DMS79 (cell line): ENCODE data around the gene INPP5A.
A peak's percentile ranks its signal among the peaks of the same experiment; 100 is the strongest.
"Not testable (repeated sequence)": the region's sequence is repeated elsewhere in the genome, so short reads cannot be mapped to it uniquely, and the experiment has no call there.

Source experiments
- DNase-seq: peaks from one replicate; lab custom pipeline; 2025; lab: John Stamatoyannopoulos, UW

The INPP5A gene

DNA sequence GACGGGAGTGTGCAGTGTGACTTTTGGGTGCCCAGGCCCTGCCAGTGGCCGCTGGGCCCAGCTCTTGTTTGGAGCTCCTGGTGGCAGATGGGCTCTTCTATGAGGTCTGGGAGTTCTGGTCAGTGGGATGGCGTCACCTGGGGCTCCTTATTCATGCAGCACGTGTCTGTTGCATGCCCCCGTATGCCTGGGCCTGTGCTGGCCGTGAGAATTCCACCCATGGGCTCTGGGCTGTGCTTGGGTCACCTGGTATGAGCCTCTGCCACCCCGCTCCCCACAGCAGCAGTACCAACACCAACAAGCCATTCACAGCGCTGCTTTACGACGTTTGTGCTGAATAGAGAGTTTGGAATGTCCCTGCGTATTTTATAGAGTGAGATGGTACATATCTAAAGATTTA, 27.1 kb downstream of the INPP5A start:
- DNase-seq = no peak

DNA sequence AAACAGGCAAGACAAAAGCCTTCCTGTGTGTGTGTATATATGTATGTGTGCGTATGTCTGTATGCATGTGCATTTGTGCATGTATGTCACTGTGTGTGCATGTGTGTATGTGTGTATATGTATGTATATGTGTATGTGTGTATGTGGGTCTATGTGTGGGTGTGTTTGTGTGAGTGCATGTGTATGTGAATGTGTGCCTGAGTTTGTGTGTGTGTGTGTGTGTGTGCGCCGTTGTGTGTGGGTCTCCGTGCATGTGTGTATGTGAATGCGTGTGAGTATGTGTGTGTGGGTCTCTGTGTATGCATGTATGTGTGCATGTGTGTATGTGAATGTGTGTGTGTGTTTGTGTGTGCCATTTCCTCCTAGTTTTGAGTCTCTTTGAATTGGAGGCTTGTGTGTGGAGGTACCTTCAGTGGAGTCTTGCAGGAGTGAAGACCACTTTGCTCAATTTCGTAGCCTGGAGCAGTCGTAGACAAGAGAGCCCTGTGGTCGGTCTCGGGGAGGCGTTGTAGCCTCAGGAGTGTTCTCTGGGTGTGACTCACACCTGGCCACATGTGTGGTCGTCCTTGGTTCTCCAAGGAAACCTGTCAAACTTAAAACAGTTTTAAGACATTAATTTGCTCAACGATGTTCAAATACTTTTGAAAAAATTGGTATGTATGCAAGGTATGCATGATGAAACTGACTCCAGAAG, 28.1 kb downstream of the INPP5A start:
- no peak for DNase-seq

DNA sequence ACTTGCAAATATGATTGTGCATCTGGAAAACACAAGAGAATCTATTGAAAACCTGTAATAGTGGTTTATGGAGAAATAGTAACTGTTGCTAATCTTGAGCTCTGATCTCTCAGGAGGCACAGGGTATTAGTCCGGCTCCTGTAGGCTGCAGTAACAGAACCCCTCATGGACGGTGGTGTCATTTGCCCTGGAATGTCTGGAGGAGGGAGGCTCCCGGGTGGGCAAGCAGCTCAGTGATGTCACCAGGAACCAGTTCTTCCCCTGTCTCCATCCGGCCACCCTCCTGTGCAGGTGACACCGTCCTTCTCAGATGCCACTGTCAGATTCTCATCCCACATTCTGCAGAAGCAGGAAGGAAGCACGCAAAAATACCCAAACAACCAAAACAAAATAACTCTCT, 29.3 kb downstream of the INPP5A start:
- DNase-seq = no peak

DNA sequence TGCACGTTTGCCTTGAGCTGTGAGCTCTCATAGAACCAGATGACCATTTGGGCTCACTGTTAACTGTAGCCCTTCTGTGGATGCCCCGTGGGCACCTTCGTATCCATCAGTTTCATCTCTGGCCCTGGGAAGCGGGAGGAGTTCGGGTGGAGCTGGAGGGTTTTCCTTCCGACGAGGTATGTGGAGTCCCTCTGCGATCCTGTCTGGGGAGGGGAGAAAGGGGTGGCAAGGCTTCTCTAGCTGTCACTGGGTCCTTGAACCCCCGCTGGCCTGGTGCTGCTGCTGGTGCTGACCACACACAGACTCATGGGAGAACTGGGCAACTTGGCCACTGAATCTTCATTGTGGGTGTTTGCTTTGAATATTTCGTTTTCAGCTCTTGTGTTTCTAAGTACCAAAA, 32.7 kb downstream of the INPP5A start:
- DNase-seq = no peak

DNA sequence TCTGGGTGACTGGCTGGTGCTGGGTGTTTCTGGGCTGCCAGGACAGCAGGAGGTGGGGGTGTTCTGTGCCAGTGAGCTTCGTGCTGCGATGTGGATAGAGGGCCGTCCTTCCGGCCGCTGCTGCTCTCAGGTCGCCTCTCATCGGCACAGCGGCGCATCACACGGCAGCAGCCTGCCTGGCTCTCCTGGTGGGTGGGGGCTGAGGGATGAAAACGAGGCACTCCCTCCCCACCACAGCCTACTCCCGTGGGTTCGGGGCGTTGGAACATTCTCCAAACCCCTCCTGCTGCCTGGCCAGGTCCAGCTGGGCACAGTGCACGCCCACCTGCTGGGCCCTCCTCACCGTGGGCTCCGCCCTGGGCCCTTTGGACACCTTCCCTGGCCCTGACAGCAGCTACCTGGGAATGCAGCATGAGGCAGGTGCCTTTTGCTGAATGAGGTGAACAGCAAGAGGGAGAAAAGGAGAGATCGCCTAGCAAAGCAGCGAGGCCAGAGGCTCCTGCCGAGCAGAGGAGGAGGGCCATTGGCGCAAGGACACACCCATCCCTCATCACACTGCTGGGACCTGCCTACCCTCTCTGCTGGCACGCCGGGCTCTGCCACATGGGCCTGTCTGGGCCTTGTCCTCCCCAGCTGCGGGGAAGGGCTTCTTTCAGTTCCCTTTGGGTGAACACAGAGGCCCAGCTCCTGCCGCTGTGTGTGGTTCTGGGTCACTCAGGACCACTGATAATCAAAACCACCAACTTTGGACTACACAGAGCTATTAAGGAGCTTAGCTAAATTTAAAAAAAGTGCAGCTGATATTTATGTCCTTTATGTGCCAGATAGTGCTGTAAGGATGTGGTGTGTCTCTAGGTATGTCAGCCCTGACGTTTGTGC, 33.4 kb downstream of the INPP5A start:
- peak; percentile 11 for DNase-seq

DNA sequence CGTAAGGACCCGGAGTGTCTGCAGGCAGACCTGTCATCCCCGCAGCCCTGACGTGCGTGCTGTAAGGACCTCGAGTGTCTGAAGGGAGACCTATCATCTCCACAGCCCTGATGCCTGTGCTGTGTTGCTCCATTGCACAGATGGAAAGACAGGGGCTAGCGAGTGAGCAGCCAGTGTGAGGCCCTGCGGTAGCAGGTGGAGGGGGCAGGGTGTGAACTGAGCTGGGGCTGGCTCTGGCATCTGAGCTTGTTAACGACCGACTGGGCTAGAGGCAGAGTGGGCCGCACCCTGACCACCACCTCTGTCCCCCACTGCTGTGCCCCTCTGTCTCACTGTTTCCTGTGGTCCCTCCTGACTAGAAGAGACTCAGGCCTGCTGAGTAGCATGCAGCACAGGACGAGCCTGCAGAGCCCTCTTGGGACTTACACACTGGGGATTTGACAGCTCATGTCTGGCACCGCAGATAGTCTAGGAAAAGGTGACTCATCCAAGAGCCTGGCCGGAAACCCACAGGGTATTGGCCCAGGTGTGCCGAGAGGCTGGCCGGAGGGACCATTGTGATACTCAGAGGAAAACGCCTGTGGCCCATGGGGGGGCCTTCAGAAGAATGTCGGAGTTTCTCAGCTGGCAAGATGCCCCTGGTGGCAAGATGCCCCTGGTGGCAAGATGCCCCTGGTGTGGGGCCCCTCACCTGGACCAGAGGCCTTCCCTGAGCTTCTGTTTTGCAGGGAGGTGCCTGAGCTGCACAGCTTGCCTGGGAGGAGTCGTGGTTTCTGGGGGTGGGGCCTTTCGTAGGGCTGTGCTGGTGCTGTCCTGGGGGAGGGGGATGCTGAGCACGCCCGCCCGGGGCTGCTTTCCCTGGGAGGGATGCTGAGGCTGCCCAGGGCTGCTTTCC, 34.3 kb downstream of the INPP5A start:
- peak; percentile 1 for DNase-seq

DNA sequence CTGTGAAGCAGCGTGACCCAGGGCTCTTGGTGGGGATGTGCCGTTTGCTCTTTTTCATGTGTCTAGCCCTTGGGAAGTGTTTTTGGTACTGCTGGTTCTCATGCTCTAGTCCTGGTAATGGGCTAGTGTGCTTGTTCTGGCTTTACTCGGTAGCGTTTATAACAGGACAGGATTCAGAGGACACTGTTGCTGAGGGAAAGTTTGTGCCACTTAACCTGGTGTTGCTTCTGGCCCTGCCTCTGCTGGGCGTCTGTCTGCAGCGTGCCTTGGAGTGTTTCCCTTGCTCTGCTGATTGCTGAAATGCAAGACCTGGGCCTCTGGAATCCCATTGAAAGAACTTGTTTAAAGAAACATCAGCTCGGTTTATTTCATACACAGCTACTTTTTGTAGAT, 35.0 kb downstream of the INPP5A start:
- DNase-seq = no peak

DNA sequence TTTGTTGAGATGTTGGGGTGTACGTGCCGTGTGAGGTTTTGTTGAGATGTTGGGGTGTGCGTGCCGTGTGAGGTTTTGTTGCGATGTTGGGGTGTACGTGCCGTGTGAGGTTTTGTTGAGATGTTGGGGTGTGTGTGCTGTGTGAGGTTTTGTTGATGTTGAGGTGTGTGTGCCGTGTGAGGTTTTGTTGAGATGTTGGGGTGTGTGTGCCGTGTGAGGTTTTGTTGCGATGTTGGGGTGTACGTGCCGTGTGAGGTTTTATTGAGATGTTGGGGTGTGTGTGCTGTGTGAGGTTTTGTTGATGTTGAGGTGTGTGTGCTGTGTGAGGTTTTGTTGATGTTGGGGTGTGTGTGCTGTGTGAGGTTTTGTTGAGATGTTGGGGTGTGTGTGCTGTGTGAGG, 35.4 kb downstream of the INPP5A start:
- not testable (repeated sequence) for DNase-seq

DNA sequence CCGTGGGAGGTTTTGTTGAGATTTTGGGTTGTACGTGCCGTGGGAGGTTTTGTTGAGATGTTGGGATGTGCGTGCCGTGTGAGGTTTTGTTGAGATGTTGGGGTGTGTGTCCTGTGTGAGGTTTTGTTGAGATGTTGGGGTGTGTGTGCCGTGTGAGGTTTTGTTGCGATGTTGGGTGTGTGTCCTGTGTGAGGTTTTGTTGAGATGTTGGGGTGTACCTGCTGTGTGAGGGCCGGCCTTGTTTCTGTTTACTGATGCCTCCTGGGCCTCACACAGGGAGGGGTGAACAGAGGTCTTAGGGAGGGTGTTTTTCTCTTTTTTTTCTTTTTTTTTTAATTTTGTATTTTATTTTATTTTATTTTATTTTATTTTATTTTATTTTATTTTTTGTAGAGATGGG, 36.7 kb downstream of the INPP5A start:
- no peak for DNase-seq

DNA sequence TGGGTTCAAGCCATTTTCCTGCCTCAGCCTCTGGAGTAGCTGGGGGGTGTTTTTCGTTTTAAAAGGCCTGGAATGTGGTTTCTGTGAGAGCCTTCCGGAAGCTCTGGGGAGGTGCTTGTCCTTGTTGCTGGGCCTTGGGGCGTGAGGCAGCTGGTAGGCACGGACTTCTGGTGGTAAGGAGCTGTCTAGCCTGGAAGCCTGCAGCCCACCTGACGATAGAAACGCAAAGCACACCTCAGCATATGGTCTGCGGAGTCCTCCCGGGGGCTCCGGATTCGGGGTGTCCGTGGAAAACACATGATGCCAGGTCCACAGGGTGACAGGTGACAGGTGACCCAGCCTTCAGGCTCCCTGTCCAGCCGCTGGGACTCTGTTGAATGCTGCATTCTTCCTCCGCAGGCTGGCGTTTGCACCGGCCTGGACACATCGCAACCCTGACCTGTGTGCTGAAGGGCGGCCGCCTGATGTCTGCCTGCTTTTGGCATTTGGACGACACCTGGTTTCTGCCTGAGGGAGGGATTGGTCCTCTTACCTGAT, 37.3 kb downstream of the INPP5A start:
- peak; percentile 2 for DNase-seq

DNA sequence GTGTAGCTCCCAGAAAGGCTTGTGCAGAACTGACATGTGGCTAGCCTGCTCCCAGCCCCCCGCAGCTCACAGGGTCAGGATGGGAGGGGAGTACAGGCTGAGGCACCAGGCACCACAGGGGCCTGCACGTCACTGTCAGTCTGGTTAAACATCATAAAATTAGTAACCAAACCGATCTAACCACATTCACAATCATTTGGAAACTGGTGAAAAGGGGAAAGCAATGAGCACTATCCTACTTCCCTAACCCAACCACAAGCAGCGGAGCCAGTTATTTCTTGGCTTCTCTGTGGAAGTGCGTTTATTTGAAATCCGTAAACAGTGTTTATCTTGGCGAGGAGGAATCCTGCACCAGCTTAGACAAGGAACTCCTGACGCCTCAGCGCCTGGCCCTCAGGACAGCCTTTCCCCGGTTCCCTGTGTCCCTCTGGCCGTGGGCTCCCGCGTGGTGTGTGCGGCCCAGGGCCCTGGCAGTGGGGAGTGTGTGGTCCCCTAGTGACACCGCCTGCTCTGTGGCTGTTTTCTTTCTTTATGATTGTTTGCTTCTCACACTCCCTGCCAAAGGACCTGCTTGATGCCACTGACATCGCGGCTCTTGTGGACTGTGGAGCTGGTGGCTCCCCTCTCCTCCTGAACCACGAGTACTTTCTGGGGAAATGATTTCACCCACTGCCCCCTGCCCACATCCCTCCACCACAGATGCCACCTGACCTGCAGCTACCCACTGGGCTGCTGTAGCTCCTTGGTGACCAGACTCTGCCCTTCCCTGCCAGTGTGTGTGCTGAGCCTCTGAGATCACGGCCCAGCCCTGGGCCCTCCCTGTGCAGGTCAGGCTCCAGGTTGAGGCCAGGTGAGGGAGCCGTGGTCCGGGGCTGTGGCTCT, 38.0 kb downstream of the INPP5A start:
- peak; percentile 39 for DNase-seq

DNA sequence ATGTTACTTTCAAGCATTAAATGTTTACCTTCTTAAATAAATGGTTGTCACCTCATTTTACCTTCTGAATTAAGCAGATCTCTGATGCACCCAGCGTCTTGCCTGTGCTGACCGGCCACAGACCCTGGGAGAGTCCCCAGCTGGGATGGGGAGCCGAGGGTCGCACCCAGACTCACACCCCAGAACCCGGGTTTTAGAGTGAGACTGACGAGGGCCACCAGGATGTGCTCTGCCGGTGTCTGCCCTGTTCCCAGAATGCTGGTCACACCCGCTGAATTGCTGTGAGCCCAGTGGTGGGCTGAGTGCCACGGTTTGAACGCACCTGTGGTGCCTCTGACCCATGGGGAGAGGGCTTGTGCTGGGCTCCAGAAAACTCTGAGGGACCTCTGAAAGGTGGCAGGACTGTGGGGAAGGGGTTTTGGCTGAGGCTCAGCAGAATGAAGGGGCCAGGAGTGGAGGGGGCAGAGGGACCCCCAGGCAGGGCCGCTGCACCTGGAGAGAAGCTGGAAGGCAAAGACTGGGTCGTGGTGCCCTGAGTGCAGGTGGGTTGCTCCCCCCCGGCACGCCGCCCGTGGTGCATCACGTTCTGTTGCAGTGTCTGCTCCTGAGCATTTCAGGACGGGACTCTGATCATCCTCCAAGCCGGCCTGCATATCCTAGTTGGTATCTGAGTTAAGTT, 39.2 kb downstream of the INPP5A start:
- no peak for DNase-seq

DNA sequence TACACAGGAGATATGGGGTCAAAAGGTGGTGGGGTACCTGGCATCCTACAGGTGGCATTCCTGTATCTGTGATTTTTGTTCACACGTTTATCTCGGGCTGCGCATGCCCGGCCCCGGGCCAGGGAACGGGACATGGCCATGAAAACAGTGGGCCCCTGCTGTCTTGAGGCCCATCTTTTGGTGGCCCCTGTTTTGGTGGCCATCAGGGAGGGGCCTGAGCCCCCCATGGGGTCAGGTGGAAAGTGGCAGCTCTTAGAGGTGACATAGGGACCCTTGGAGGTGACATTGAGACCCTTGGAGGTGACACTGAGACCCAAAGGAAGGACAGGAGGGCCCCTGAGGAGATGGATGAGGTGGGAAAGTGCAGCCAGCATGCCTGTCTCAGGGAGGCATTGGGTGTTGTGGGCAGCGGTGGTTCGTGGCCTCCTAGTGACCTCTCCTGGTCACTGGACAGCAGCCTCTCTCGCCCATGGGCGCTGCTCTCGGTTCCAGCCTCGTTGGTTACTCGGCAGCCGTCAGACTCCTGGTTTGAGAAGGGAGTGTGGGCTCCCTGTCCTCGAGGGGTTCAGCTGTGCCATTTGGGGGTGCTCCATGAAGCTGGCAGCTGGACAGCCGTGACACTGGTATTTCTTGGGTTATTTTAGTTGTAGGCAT, 39.9 kb downstream of the INPP5A start:
- DNase-seq = no peak

DNA sequence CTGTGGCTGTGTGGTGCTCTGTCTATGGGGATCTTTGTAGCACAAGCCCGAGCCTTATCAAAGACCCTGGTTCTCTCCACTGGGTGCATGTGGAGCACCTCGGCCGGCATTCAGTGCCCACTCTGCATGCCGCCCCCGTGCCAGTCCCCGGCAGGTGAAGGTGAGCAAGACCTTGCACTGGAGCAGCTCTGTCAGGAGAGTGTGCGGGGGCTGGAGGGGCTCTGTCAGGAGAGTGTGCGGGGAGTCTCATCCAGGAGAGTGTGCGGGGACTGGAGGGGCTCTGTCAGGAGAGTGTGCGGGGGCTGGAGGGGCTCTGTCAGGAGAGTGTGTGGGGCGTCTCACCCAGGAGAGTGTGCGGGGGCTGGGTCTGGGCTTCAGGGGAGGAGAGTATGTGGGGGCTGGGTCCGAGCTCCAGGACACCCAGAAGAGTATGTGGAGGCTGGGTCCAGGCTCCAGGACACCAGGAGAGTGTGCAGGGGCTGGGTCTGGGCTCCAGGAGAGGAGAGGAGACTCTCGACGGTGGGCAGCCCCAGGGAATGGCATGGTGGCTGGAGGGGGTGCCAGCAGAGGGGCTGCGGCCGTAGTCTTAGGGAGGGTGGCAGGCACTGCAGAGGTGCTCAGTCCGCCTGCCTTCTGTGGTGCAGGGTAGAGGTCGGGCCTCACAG, 40.8 kb downstream of the INPP5A start:
- DNase-seq = no peak

DNA sequence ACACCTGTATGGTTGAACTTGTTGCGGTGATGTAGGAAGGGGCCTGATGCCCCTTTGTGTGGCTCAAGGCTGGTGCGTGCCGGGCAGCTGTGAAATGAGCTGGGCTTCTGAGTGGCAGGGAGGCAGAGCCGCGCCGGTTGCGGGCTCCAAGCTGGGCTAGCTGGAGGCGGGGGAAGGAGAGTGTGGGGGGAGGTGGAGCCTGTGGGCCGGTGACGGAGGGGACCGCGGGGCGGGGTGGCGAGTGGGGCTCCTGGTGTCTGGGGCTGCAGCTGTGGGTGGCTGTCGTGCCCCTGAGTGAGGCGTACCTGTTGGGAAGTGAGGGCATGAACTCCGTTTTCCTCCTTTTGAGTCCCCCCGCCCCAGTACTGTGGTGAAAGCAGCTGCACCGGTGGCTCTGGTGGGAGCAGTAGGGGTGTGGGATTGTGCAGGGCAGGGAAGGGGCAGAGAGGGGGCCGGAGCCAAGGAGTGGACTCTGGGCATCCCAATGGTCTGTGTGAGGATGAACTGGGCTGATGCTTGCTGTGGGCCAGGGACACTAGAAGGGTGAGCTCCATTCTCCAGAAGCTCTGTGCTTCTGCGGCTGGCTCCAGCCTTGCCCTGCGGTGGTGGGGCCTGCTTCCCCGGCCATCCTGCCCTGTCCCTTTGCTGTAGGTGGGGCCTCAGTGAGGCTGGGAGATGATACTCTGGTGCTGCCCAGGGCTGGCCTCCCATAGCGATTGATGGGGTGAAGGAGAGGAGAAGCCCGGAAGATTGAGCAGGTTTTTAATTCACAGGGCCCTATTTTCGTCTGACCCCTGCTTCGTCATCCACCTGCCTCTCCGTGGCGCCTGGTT, 41.7 kb downstream of the INPP5A start:
- no peak for DNase-seq

DNA sequence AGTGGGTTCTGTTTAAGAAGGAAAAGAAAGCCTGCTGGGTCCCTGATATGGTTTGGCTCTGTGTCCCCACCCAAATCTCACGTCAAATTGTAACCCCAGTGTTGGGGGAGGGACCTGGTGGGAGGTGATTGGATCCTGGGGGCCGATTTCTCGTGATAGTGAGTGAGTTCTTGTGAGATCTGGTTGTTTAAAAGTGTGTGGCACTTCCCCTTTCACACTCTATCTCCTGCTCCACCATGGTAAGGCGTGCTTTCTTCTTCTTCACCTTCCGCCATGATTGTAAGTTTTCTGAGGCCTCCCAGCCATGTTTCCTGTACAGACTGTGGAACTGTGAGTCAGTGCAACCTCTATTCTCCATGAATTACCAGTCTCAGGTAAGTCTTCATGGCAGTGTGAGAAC, 42.6 kb downstream of the INPP5A start:
- DNase-seq = no peak

DNA sequence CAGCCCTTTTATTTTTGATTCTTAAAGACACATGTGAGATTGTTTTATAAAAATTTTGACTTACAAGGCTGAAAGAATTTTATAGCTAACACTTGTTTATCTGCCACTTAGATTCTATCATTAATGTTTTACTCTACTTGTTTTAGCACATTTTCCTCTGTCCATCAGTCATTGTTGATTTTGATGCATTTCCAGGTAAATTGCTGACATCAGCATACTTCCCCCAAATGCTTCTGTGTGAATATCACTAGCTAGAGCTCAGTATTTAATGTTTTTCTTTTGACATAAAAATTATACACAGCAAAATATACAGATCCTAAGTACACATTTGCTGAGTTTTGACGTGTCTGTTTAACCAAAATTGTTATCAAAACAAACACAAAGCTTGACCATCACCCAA, 43.0 kb downstream of the INPP5A start:
- DNase-seq = no peak

DNA sequence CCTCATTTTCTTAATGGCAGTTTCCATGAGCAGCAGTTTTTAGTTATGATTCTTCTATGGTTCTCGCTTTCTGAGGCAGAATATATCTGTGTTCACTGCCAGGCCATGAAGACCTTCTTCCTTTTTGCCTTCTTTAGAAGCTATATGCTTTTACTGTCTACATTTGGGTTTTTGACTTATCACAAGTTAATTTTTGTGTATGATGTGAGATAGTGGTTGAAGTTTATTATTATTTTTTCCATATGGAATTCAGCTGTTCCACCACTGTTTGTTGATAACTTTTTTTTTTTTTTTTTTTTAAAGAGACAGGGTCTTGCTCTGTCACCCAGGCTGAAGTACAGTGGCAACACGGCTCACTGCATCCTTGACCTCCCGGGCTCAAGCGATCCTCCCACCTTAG, 44.5 kb downstream of the INPP5A start:
- DNase-seq = no peak

DNA sequence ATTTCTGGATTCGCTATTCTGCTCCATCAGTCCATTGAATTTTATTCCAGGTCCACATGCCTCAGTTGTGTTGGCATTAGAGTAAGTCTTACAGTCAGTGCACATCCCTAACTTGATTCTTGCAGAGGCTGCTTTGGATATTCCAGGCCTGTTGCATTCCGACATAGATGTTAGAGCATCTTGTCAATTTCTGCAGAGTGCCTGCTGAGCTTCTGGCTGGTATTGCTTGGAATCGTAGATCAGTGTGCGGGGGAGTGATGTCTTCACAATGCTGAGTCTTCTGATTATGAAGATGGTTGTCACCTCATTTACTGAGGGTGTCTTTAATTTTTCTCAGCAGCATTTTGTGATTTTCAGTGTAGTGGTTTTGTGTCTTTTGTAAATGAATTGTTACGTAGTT, 45.2 kb downstream of the INPP5A start:
- no peak for DNase-seq
